ENCODE measurements around the gene GALNT6. TPM values are rescaled to one million over a fixed set of nuclear protein-coding genes. Genes with fewer than 3 reads are reported as not detected.
A peak's percentile ranks its signal among the peaks of the same experiment; 100 is the strongest.

GALNT6 gene
- total and polyA plus RNA-seq, 3 donors from 2014 or later = 1.7 to 2.8 (median 2.8) TPM

- Histone ChIP-seq H3K27ac (no peak overlapping the region), H3K27me3 (no peaks in the 10 kb centered on the region), H3K36me3 (ENCODE audit: low read depth, missing control alignments) (no peaks in the 10 kb centered on the region), H3K4me3 (no peak overlapping the region), H3K4me1 (peaks cover 9% of the 10 kb centered on the region), H3K9me3 (no peaks in the 10 kb centered on the region)
- TF ChIP-seq CTCF (IDR thresholded peaks at IDR 0.05) = no peak
- TF ChIP-seq POLR2A (IDR thresholded peaks at IDR 0.05) = no peak
- 83 to 92% methylated on average over 2 of the region's 2 CpGs for WGBS, 2 donors
- no peak for DNase-seq
- intact Hi-C loops (cut with DNase I; ENCODE audit: low total_unique reads) = no loop called here
These were observed 16.8 kb downstream of the GALNT6 start for GRCh38 chr12:51374361-51374760.

GRCh38 chr12:51373187-51373586 lies 18.0 kb downstream of the GALNT6 start:
- DNase-seq = no peak
- Histone ChIP-seq H3K4me1 (peaks cover 9% of the 10 kb centered on the region), H3K9me3 (no peaks in the 10 kb centered on the region), H3K27me3 (no peaks in the 10 kb centered on the region), H3K4me3 (no peak overlapping the region), H3K27ac (no peak overlapping the region), H3K36me3 (ENCODE audit: low read depth, missing control alignments) (no peaks in the 10 kb centered on the region)
- intact Hi-C loops (cut with DNase I; ENCODE audit: low total_unique reads) = no loop called here
- WGBS, 2 donors = 85 to 89% methylated on average over 3 of the region's 3 CpGs
- TF ChIP-seq POLR2A (IDR thresholded peaks at IDR 0.05) (no peak), CTCF (IDR thresholded peaks at IDR 0.05) (no peak)

DNA sequence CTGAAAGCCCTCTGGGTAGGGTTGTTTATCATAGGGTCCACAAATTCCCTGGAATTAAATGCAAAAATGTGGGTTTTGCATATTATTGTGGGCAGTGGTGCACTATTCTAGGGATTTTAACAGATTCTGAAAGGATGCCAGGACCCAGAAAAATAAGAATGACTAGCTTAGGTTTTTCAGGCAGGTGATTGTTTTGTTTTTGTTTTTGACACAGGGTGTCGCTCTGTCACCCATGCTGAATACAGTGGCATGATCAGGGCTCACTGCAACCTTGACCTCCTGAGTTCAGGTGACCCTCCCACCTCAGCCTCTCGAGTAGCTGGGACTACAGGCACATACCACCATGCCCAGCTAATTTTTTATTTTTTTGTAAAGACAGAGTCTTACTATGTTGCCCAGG lies 19.2 kb downstream of the GALNT6 start:
- 71 to 85% methylated on average over 2 of the region's 2 CpGs for WGBS, 2 donors

GRCh38 chr12:51371295-51371953 lies 19.8 kb downstream of the GALNT6 start:
- TF ChIP-seq CTCF (IDR thresholded peaks at IDR 0.05) (no peak), POLR2A (IDR thresholded peaks at IDR 0.05) (no peak)
- H3K4me3 ChIP-seq = no peak overlapping the region
- no peaks in the 10 kb centered on the region for H3K27me3 ChIP-seq
- H3K9me3 ChIP-seq = no peaks in the 10 kb centered on the region
- no peak overlapping the region for H3K27ac ChIP-seq
- intact Hi-C loops (cut with DNase I; ENCODE audit: low total_unique reads) = no loop called here
- peaks cover 9% of the 10 kb centered on the region for H3K4me1 ChIP-seq
- 36 to 46% methylated on average over 8 of the region's 8 CpGs for whole genome bisulfite sequencing, 2 donors
- peak; percentile 59 for DNase-seq
- no peaks in the 10 kb centered on the region for H3K36me3 ChIP-seq (ENCODE audit: low read depth, missing control alignments)

More for the DNA sequence above, 19.2 kb downstream of the GALNT6 start:
- H3K36me3 ChIP-seq (ENCODE audit: low read depth, missing control alignments) = no peaks in the 10 kb centered on the region
- TF ChIP-seq POLR2A (IDR thresholded peaks at IDR 0.05) = no peak
- TF ChIP-seq CTCF (IDR thresholded peaks at IDR 0.05) = no peak
- no peak for DNase-seq
- no peaks in the 10 kb centered on the region for H3K9me3 ChIP-seq
- H3K4me1 ChIP-seq = peaks cover 9% of the 10 kb centered on the region
- intact Hi-C loops (cut with DNase I; ENCODE audit: low total_unique reads) = no loop called here
- H3K27me3 ChIP-seq = no peaks in the 10 kb centered on the region
- H3K27ac ChIP-seq = no peak overlapping the region
- no peak overlapping the region for H3K4me3 ChIP-seq

DNA sequence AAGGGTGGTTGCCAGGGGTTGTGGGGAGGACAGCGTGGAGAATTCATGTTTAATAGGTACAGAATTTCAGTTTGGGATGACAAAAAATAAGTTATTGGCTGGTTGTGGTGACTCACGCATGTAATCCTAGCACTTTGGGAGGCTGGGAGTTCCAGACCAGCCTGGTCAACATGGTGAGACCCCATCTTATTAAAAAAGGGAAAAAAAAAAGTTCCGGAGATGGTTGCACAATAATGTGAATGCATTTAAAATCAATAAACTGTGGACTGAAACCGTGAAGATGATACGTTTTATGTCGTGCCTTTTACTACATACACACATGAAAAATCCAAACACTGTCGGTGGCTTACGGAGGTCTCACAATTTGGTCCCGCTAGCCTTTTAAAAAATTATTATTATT lies 20.5 kb downstream of the GALNT6 start:
- H3K9me3 ChIP-seq = no peaks in the 10 kb centered on the region
- no peak for DNase-seq
- WGBS, 2 donors = 95 to 97% methylated on average over 9 of the region's 9 CpGs
- no peak for TF ChIP-seq POLR2A (IDR thresholded peaks at IDR 0.05)
- no peak for TF ChIP-seq CTCF (IDR thresholded peaks at IDR 0.05)
- H3K4me3 ChIP-seq = no peak overlapping the region
- no peaks in the 10 kb centered on the region for H3K27me3 ChIP-seq
- H3K36me3 ChIP-seq (ENCODE audit: low read depth, missing control alignments) = no peaks in the 10 kb centered on the region
- peaks cover 9% of the 10 kb centered on the region for H3K4me1 ChIP-seq
- no peak overlapping the region for H3K27ac ChIP-seq
- intact Hi-C loops (cut with DNase I; ENCODE audit: low total_unique reads) = no loop called here

Measured in testis (tissue), 3 donors.